ENCODE measurements around the gene TEF. TPM values are rescaled to one million over a fixed set of nuclear protein-coding genes. Genes with fewer than 3 reads are reported as not detected.

TEF gene
- total RNA-seq, 2 donors from 2014 or later = 2.4 to 4.0 TPM

Other genes starting within 250 kb of the TEF start
- 10 to 100 TPM; 23.0 to 37.3 TPM for gene L3MBTL2, start 176.6 kb upstream of the TEF start, total RNA-seq
- gene CHADL, start 141.0 kb upstream of the TEF start, total RNA-seq = under 1 TPM; 0.41 to 0.50 TPM
- 100 to 1,000 TPM in 1 of 2 donors, 10 to 100 TPM in 1; 81.6 to 166 TPM for gene RANGAP1, start 95.8 kb upstream of the TEF start, total RNA-seq
- gene ZC3H7B, start 80.4 kb upstream of the TEF start, total RNA-seq = 10 to 100 TPM; 28.3 to 48.6 TPM
- gene TOB2, start 64.9 kb downstream of the TEF start, total RNA-seq = 10 to 100 TPM; 38.5 to 40.8 TPM
- gene PHF5A, start 86.8 kb downstream of the TEF start, total RNA-seq = 10 to 100 TPM; 34.3 to 92.0 TPM
- gene ACO2, start 87.2 kb downstream of the TEF start, total RNA-seq = 100 to 1,000 TPM in 1 of 2 donors, 10 to 100 TPM in 1; 67.8 to 106 TPM
- 10 to 100 TPM; 19.5 to 58.2 TPM for gene POLR3H, start 162.5 kb downstream of the TEF start, total RNA-seq
- not detected for gene CSDC2, start 179.1 kb downstream of the TEF start, total RNA-seq
- 10 to 100 TPM; 41.0 to 54.7 TPM for gene PMM1, start 207.9 kb downstream of the TEF start, total RNA-seq
- 10 to 100 TPM; 31.1 to 60.3 TPM for gene DESI1, start 239.1 kb downstream of the TEF start, total RNA-seq
- gene XRCC6, start 239.4 kb downstream of the TEF start, total RNA-seq = 100 to 1,000 TPM; 237 to 428 TPM